Pancreas (tissue), 10 donors: ENCODE measurements around the gene GRB10. TPM values are rescaled to one million over a fixed set of nuclear protein-coding genes. Genes with fewer than 3 reads are reported as not detected.
A peak's percentile ranks its signal among the peaks of the same experiment; 100 is the strongest.

ENCODE experiments used
- ATAC-seq, 4 donors: fragments of 200-7000 bp; cut with Tn5 transposase; one replicate each; pipeline versions ENCODE4 v1.8.0 to v1.9.1; 2020; ENCODE audit warnings: mild to moderate bottlenecking in 4 of 4, moderate library complexity in 4 of 4
- DNase-seq, 6 donors: peaks; one replicate each; pipeline ENCODE4 v3.0.0-alpha.2; 2020
- FAIRE-seq: peaks from 2 replicates; lab custom pipeline; 2012; peaks lifted over from hg19 to GRCh38; lab: Jason Lieb, UNC
- H3K27ac ChIP-seq, 4 donors: fragments of 200-600 bp; sonication (generic); 1 replicate in 3 of 4; 2 replicates in 1 of 4; pipeline versions ENCODE4 v1.5.0 to v1.8.0; 2020
- H3K27me3 ChIP-seq, 4 donors: fragments of 200-600 bp; one replicate each; pipeline ENCODE4 v1.8.0; 2021
- H3K36me3 ChIP-seq, 3 donors: fragments of 200-600 bp; sonication (generic) in 1 of 3; one replicate each; pipeline versions ENCODE4 v1.5.0 to v1.8.0; 2020 to 2021
- H3K4me1 ChIP-seq, 3 donors: fragments of 200-600 bp; one replicate each; pipeline ENCODE4 v1.8.0; 2021
- H3K4me3 ChIP-seq, 4 donors: fragments of 200-600 bp; sonication (generic) in 2 of 4; one replicate each; pipeline versions ENCODE4 v1.5.0 to v1.8.0; 2020 to 2021
- H3K9me3 ChIP-seq, 4 donors: fragments of 200-600 bp; one replicate each; pipeline ENCODE4 v1.8.0; 2021
- CTCF ChIP-seq, 4 donors: fragments of 200-600 bp; sonication (generic) in 3 of 4; IDR thresholded peaks; one replicate each; pipeline versions ENCODE4 v1.5.0 to v1.8.0; 2021; ENCODE audit warnings: antibody characterized with exemption in 4 of 4
- WGBS, 2 donors: extraction: QIAGEN DNeasy Blood & Tissue Kit; methylation state at CpG; one replicate each; pipeline ENCODE4 v1.1.7; 2013; 5-methylcytosine and 5-hydroxymethylcytosine counted together
- intact Hi-C, 3 donors: fragments of 100-400 bp; cut with DNase I; formaldehyde crosslinking; loops; one replicate each; pipeline versions ENCODE4 v1.11.1 to v1.14.2; 2022
- polyA plus RNA-seq, 2 donors: library from polyadenylated mRNA; stranded (reverse); fragments of 200-250 nt; gene quantifications; one replicate each; pipeline ENCODE4 v1.2.3, GENCODE V29; 2013
- total RNA-seq, 6 donors: library from RNA; stranded (reverse); fragmentation: NEBNext Ultra II Directional in 4 of 6; extraction: Animal tissue kit (Norgen Biotek cat#: 25700) in 4 of 6; gene quantifications; one replicate each; pipeline versions ENCODE4 v1.2.1 to v1.2.4, GENCODE V29; 2021 to 2023
- donor health status: healthy with polysubstance abuse.
- donor health status: DM: no; HTN: no; CAD: no; lungs with moderate emphysema.
- donor health status: DM: no; HTN: no; CAD: no.
- donor health status: control.
- donor health status: control.
- donor health status: Bipolar disorder and iron deficiency.
- donor health status: DM: yes; HTN: yes; CAD: no.
- donor health status: DM: no; HTN: no; CAD: no.
- donor health status: DM: no; HTN: no; CAD: no.
- donor health status: DM: yes; HTN: yes; CAD: no.

GRB10 gene
- total and polyA plus RNA-seq, 8 donors = 69.9 to 199 (median 133) TPM

- no peak for ATAC-seq
- no peak for TF ChIP-seq CTCF (IDR thresholded peaks at IDR 0.05)
- H3K4me1 ChIP-seq = no peaks in the 10 kb centered on the region
- FAIRE-seq = no peak
- DNase-seq = no peak
- no peak overlapping the region for H3K4me3 ChIP-seq
- peak overlapping the region in 1 of 4 donors; percentile 8 for H3K27ac ChIP-seq
- intact Hi-C loops = no loop called here
- 95 to 96% methylated on average over 9 of the region's 9 CpGs for WGBS, 2 donors
- peaks cover 0 to 9% (median under 1%) of the 10 kb centered on the region in 3 donors for H3K36me3 ChIP-seq
- no peaks in the 10 kb centered on the region for H3K9me3 ChIP-seq
- H3K27me3 ChIP-seq = no peaks in the 10 kb centered on the region
Observed at GRCh38 chr7:50652400-50653125, 130.1 kb downstream of the GRB10 start.

GRCh38 chr7:50651271-50651989 lies 131.3 kb downstream of the GRB10 start:
- WGBS, 2 donors = 84 to 86% methylated on average over 9 of the region's 9 CpGs
- intact Hi-C loops = no loop called here
- H3K27ac ChIP-seq = no peak overlapping the region
- no peak for TF ChIP-seq CTCF (IDR thresholded peaks at IDR 0.05)
- no peaks in the 10 kb centered on the region for H3K27me3 ChIP-seq
- FAIRE-seq (no peak), DNase-seq (no peak), ATAC-seq (no peak)
- no peaks in the 10 kb centered on the region for H3K4me1 ChIP-seq
- no peaks in the 10 kb centered on the region for H3K9me3 ChIP-seq
- H3K4me3 ChIP-seq = no peak overlapping the region
- H3K36me3 ChIP-seq = peaks cover 0 to 9% (median 4%) of the 10 kb centered on the region in 3 donors

- intact Hi-C loops = no loop called here
- Histone ChIP-seq H3K4me3 (no peak overlapping the region), H3K27me3 (no peaks in the 10 kb centered on the region), H3K9me3 (no peaks in the 10 kb centered on the region), H3K27ac (no peak overlapping the region), H3K36me3 (peaks cover 0 to 4% (median 3%) of the 10 kb centered on the region in 3 donors), H3K4me1 (no peaks in the 10 kb centered on the region)
- ATAC-seq (no peak), DNase-seq (no peak), FAIRE-seq (no peak)
- no peak for TF ChIP-seq CTCF (IDR thresholded peaks at IDR 0.05)
- WGBS, 2 donors = 78 to 80% methylated on average over 6 of the region's 6 CpGs
Observed at GRCh38 chr7:50650057-50650664, 132.5 kb downstream of the GRB10 start.

GRCh38 chr7:50649259-50649885 lies 133.3 kb downstream of the GRB10 start:
- H3K27ac ChIP-seq = no peak overlapping the region
- ATAC-seq (no peak), DNase-seq (no peak), FAIRE-seq (no peak)
- H3K36me3 ChIP-seq = peaks cover 0 to 4% (median 0%) of the 10 kb centered on the region in 3 donors
- no peaks in the 10 kb centered on the region for H3K4me1 ChIP-seq
- intact Hi-C loops = no loop called here
- TF ChIP-seq CTCF (IDR thresholded peaks at IDR 0.05) = no peak
- no peak overlapping the region for H3K4me3 ChIP-seq
- H3K9me3 ChIP-seq = no peaks in the 10 kb centered on the region
- no peaks in the 10 kb centered on the region for H3K27me3 ChIP-seq
- 95 to 96% methylated on average over 7 of the region's 7 CpGs for WGBS, 2 donors
